Ovary (tissue), 3 donors: Measurements from ENCODE around the gene SDF2L1.

Experiments used
- POLR2A ChIP-seq: fragments of 450-650 bp; IDR thresholded peaks from one replicate; pipeline ENCODE4 v1.6.1; 2017; ENCODE audit warnings: antibody characterized with exemption, mild to moderate bottlenecking, moderate library complexity
- TF ChIP-seq, protein P1 (sequence below), 3 donors: fragments of 450-650 bp in 2 of 3; fragments of 200-600 bp in 1 of 3; IDR thresholded peaks; one replicate each; pipeline versions ENCODE4 v1.5.1 to v1.8.0; 2016 to 2022; ENCODE audit warnings: antibody characterized with exemption in 3 of 3, mild to moderate bottlenecking in 1 of 3
- donor health status: DM: no; HTN: no; CAD: no.

DNA sequence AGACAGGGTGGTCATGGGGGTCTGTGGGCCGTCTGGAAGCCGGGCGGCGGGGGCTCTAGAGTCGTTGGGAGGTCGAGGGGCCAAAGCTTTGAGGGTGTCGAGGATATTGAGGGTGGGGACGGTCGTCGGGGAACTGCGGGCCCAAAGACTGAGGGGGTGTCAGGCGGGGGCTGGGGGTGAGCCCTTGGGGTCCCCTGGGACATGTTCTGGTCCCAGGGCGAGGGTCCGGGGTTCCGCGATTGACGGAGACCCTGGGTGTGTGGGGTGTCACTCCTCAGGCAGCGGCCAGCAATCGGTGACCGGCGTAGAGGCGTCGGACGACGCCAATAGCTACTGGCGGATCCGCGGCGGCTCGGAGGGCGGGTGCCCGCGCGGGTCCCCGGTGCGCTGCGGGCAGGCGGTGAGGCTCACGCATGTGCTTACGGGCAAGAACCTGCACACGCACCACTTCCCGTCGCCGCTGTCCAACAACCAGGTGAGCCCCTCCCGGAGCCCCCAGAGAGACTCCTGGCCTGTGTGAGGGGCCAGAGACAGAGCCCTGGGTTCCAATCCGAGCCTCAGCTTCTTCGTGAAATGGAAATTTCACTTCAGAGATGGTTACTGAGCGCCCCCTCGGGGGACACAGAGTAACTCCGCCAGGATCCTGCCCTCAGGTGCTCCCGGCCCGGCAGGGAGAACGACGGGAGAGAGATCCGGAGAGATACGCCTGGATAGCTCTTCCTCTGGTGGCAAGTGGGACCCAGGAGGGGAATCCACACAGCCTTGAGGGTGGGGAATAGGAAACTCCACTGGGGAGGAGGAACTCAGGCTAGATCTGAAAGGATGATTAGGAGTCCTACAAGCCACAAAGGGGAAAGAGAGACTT is 714 bp downstream of the SDF2L1 start:
- TF ChIP-seq, protein P1, sequence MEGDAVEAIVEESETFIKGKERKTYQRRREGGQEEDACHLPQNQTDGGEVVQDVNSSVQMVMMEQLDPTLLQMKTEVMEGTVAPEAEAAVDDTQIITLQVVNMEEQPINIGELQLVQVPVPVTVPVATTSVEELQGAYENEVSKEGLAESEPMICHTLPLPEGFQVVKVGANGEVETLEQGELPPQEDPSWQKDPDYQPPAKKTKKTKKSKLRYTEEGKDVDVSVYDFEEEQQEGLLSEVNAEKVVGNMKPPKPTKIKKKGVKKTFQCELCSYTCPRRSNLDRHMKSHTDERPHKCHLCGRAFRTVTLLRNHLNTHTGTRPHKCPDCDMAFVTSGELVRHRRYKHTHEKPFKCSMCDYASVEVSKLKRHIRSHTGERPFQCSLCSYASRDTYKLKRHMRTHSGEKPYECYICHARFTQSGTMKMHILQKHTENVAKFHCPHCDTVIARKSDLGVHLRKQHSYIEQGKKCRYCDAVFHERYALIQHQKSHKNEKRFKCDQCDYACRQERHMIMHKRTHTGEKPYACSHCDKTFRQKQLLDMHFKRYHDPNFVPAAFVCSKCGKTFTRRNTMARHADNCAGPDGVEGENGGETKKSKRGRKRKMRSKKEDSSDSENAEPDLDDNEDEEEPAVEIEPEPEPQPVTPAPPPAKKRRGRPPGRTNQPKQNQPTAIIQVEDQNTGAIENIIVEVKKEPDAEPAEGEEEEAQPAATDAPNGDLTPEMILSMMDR (IDR thresholded peaks at IDR 0.05): peak in 1 of 3 donors; percentile 19
- TF ChIP-seq POLR2A: no peak
